Activated CD4-positive, alpha-beta T cell treated with anti-CD3 and anti-CD28 coated beads, Interleukin-2, amount 10 ng/mL, durations not matched to agents 7 days and 5 days (primary cell): ENCODE results near the gene ASPRV1. TPM values are rescaled to one million over a fixed set of nuclear protein-coding genes. Genes with fewer than 3 reads are reported as not detected.

ENCODE experiments used
- CTCF ChIA-PET: fragments of 350-600 bp; sonication (Branson Sonifier 250); formaldehyde crosslinking; loops from one replicate; lab custom pipeline; 2021; ENCODE audit warnings: antibody characterized with exemption; lab: Charles Lee
- POLR2A ChIA-PET: fragments of 350-600 bp; sonication (Branson Sonifier 250); formaldehyde crosslinking; loops from one replicate; lab custom pipeline; 2021; ENCODE audit warnings: antibody characterized with exemption; lab: Charles Lee
- DNase-seq: peaks from one replicate; pipeline ENCODE4 v3.0.0-alpha.2; 2020
- H3K27ac Mint-ChIP-seq: one replicate; pipeline ENCODE4 v1.8.0; 2021; ENCODE audit warnings: mild to moderate bottlenecking, moderate library complexity, mixed read lengths
- H3K27me3 Mint-ChIP-seq: one replicate; pipeline ENCODE4 v1.8.0; 2021; ENCODE audit warnings: mixed read lengths
- H3K36me3 Mint-ChIP-seq: one replicate; pipeline ENCODE4 v1.8.0; 2021; ENCODE audit warnings: low read depth, mixed read lengths
- H3K4me1 Mint-ChIP-seq: one replicate; pipeline ENCODE4 v1.8.0; 2021; ENCODE audit warnings: mixed read lengths
- H3K4me3 Mint-ChIP-seq: one replicate; pipeline ENCODE4 v1.8.0; 2021; ENCODE audit warnings: mild to moderate bottlenecking, moderate library complexity, mixed read lengths
- H3K9me3 Mint-ChIP-seq: one replicate; pipeline ENCODE4 v1.8.0; 2021; ENCODE audit warnings: mixed read lengths
- total RNA-seq, 2 experiments: library from RNA; stranded (reverse); gene quantifications; one replicate each; pipeline ENCODE4 v1.2.3, GENCODE V29; 2021

Gene ASPRV1
- total RNA-seq, 2 experiments from 2014 or later = 0.69 to 0.99 TPM

DNA sequence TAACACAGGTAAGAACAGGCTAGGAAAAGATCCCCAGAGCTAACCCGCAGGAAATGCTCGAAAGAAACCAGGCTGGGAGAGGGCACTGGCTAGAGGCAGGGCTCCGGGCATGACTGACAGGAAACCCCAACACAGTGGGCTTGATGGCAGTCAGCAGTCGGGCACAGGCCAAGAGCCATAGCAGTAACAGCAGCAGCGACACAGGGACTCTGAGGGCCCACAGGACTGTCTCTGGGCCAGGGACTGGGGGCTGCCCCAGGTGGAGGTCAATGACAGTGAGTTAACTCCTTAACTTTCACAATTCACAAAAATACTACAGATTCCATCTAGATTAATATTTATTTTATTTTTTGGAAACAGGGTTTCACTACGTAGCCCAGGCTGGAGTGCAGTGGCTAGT lies 37.3 kb upstream of the ASPRV1 start:
- peaks cover 1% of the 10 kb centered on the region for H3K36me3 Mint-ChIP-seq
- DNase-seq = no peak
- no peaks in the 10 kb centered on the region for H3K27me3 Mint-ChIP-seq
- ChIA-PET CTCF (interaction anchor here (0.6 kb wide), 1 partner anchor 11 kb away, joined by 3 read pairs; no protein-coding TSS in a partner anchor), POLR2A (no interaction called here)
- H3K9me3 Mint-ChIP-seq = no peaks in the 10 kb centered on the region
- H3K4me1 Mint-ChIP-seq = peaks cover 24% of the 10 kb centered on the region
- H3K4me3 Mint-ChIP-seq = no peak overlapping the region
- H3K27ac Mint-ChIP-seq = no peak overlapping the region

GRCh38 chr2:69997015-69997830 lies 35.8 kb upstream of the ASPRV1 start:
- H3K27ac Mint-ChIP-seq = no peak overlapping the region
- no peak for DNase-seq

DNA sequence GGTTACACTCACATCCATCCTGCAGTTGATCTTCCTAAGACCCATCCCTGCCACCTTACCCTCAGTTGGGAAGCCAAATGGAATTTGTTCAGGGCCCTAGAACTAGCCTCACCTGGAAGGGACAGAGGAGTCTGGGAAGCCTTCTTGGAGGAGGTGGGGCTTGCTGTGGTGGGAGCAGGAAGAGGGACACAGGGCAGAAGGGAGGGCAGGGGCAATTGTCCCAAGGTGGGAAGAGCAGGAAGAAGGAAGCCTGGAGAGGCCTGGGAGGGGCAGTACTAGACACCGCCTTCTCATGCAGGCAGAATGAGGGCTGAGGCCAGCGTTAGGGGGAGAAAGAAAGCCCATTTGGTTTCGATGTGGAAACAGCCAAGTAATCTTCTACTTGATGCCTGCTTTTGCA lies 34.1 kb upstream of the ASPRV1 start:
- ChIA-PET POLR2A (no interaction called here), CTCF (interaction anchor here (0.7 to 0.8 kb wide), 2 partner anchors 42 to 1157 kb away, joined by 4 read pairs; no protein-coding TSS in a partner anchor)
- DNase-seq = no peak
- H3K4me3 Mint-ChIP-seq = no peak overlapping the region
- H3K27ac Mint-ChIP-seq = no peak overlapping the region
- no peaks in the 10 kb centered on the region for H3K27me3 Mint-ChIP-seq
- H3K9me3 Mint-ChIP-seq = no peaks in the 10 kb centered on the region
- peaks cover 14% of the 10 kb centered on the region for H3K4me1 Mint-ChIP-seq
- H3K36me3 Mint-ChIP-seq = peaks cover 1% of the 10 kb centered on the region

More at GRCh38 chr2:69997015-69997830, 35.8 kb upstream of the ASPRV1 start:
- Mint-ChIP-seq H3K27me3 (no peaks in the 10 kb centered on the region), H3K4me1 (peaks cover 18% of the 10 kb centered on the region), H3K9me3 (no peaks in the 10 kb centered on the region), H3K36me3 (peaks cover 1% of the 10 kb centered on the region), H3K4me3 (no peak overlapping the region)
- CTCF ChIA-PET = interaction anchor here (1.1 kb wide), 1 partner anchor 10 kb away, joined by 4 read pairs; no protein-coding TSS in a partner anchor
- POLR2A ChIA-PET = no interaction called here

DNA sequence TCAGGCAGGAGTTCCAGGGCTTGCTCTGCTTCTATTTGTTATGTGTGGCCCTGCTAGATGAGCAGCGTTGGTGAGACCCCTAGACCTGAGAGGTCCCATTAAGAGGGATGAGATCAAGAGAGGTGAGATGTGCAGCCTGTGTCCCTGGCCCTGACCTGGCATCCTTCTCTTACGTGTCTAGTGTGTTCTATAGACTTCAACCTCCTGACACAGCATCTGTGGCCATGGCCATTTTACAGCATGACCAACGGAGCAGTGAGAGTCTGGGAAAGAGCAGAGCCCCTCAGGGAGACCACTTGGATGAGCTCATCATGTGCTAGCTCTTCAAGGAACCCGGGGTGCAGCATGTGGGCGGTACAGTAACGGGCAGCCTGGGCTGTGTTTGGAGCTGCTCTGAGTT lies 32.7 kb upstream of the ASPRV1 start:
- CTCF ChIA-PET = no interaction called here
- Mint-ChIP-seq H3K9me3 (no peaks in the 10 kb centered on the region), H3K36me3 (peaks cover 1% of the 10 kb centered on the region), H3K4me3 (no peak overlapping the region), H3K27me3 (no peaks in the 10 kb centered on the region), H3K4me1 (peaks cover 10% of the 10 kb centered on the region), H3K27ac (no peak overlapping the region)
- POLR2A ChIA-PET = no interaction called here
- no peak for DNase-seq

- H3K36me3 Mint-ChIP-seq = peaks cover 1% of the 10 kb centered on the region
These were observed 32.3 kb upstream of the ASPRV1 start for GRCh38 chr2:69993708-69994107.

DNA sequence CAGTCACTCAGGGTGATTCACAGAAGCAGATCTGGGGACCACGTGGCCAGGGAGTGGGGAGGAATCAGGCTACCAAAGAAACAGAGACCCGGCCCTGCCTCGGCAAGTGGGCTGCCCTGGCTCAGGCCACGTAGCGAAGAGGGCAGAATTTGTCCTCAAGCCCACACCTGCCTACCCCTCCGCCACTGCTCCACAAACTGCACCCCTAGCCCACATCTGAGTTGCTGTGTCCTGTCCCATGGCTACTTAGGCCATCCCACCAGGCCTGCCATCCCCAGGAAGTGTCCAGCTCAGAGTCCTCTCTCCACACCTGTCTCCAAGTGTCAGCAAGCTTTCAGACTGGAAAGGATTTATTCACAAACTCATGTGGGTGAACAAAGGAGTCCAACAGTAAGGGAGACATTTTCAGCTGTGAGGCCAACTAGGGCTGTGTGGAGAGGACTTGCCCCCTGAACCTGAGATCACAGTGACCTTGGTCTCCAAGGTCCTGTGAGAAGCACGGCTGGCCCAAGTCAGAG lies 31.7 kb upstream of the ASPRV1 start:
- H3K27me3 Mint-ChIP-seq = no peaks in the 10 kb centered on the region
- CTCF ChIA-PET = no interaction called here
- no peak overlapping the region for H3K4me3 Mint-ChIP-seq
- H3K9me3 Mint-ChIP-seq = no peaks in the 10 kb centered on the region
- H3K27ac Mint-ChIP-seq = no peak overlapping the region
- H3K4me1 Mint-ChIP-seq = peaks cover 11% of the 10 kb centered on the region
- POLR2A ChIA-PET = no interaction called here
- no peak for DNase-seq
- peaks cover 1% of the 10 kb centered on the region for H3K36me3 Mint-ChIP-seq

More at GRCh38 chr2:69993708-69994107, 32.3 kb upstream of the ASPRV1 start:
- H3K4me1 Mint-ChIP-seq = peaks cover 10% of the 10 kb centered on the region
- ChIA-PET POLR2A (no interaction called here), CTCF (no interaction called here)
- no peaks in the 10 kb centered on the region for H3K27me3 Mint-ChIP-seq
- DNase-seq = no peak
- H3K27ac Mint-ChIP-seq = no peak overlapping the region
- no peak overlapping the region for H3K4me3 Mint-ChIP-seq
- no peaks in the 10 kb centered on the region for H3K9me3 Mint-ChIP-seq

- Mint-ChIP-seq H3K36me3 (peaks cover 1% of the 10 kb centered on the region), H3K4me3 (no peak overlapping the region), H3K27me3 (no peaks in the 10 kb centered on the region), H3K27ac (no peak overlapping the region), H3K9me3 (no peaks in the 10 kb centered on the region), H3K4me1 (peaks cover 6% of the 10 kb centered on the region)
- POLR2A ChIA-PET = no interaction called here
- CTCF ChIA-PET = no interaction called here
- no peak for DNase-seq
These were observed 31.0 kb upstream of the ASPRV1 start for GRCh38 chr2:69992310-69993047.

DNA sequence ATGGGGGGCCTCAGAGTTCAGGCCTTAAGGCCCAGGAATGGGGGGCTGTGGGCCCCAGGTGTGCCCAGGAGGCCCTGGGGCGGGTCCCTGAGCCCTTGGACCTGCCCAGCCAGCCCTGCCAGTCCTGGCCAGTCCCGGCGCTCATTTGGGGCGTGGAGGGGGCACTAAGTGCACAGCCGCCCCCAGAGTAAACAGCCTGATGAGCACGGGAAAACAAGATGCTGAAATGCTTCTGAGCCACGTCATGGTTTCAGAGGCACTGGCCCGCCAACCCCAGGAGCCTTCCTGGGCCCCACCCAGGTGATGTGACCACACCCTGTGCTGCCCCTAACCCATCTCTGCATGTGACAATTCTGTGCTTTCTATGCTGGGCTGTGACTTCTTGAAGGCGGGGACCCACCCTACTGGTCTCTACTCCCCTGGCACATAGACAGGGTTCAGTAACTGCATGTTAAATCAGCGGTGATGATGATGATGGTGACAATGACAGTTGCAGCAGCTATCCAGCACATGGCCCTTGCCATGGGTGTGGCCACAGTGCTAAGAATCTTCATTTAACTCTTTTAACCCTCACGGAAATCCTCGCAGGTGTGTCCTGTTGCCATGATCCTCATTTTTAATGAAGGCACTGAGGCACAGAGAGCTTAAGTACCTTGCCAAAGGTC lies 28.1 kb upstream of the ASPRV1 start:
- POLR2A ChIA-PET = no interaction called here
- no peaks in the 10 kb centered on the region for H3K27me3 Mint-ChIP-seq
- H3K27ac Mint-ChIP-seq = no peak overlapping the region
- H3K36me3 Mint-ChIP-seq = peaks cover 1% of the 10 kb centered on the region
- H3K4me3 Mint-ChIP-seq = no peak overlapping the region
- H3K9me3 Mint-ChIP-seq = no peaks in the 10 kb centered on the region
- peaks cover 1% of the 10 kb centered on the region for H3K4me1 Mint-ChIP-seq
- DNase-seq = no peak
- CTCF ChIA-PET = no interaction called here

GRCh38 chr2:69989009-69989408 lies 27.6 kb upstream of the ASPRV1 start:
- no peaks in the 10 kb centered on the region for H3K36me3 Mint-ChIP-seq
- DNase-seq = no peak
- no peaks in the 10 kb centered on the region for H3K27me3 Mint-ChIP-seq
- ChIA-PET CTCF (no interaction called here), POLR2A (no interaction called here)
- H3K4me1 Mint-ChIP-seq = peaks cover 1% of the 10 kb centered on the region
- no peak overlapping the region for H3K4me3 Mint-ChIP-seq
- H3K9me3 Mint-ChIP-seq = no peaks in the 10 kb centered on the region
- H3K27ac Mint-ChIP-seq = peak overlapping the region; percentile 39

GRCh38 chr2:69988086-69988635 lies 26.7 kb upstream of the ASPRV1 start:
- POLR2A ChIA-PET = no interaction called here

DNA sequence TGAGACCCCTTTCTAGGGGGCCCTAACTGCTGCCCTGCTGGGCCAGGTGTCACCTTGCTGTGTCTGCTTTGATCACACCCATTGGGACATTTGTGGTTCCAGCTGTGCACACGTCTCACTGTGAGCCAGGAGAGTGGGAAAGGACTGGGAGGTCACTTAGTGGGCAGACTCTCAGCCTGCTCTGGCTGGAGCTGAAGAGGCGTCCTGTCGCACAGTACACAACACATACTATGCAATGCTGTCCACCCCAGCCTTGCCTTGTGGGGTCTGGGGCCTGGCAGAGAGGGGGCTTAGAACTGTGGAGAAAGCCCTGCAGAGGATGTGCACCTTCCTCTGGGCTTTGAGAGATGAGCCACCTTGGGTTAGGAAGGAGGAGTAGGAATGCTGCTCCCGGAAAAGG lies 25.3 kb upstream of the ASPRV1 start:
- no peaks in the 10 kb centered on the region for H3K27me3 Mint-ChIP-seq
- CTCF ChIA-PET = no interaction called here
- DNase-seq = no peak
- H3K9me3 Mint-ChIP-seq = no peaks in the 10 kb centered on the region
- H3K36me3 Mint-ChIP-seq = no peaks in the 10 kb centered on the region
- H3K4me1 Mint-ChIP-seq = peaks cover 1% of the 10 kb centered on the region
- H3K27ac Mint-ChIP-seq = no peak overlapping the region
- POLR2A ChIA-PET = no interaction called here
- no peak overlapping the region for H3K4me3 Mint-ChIP-seq

More at GRCh38 chr2:69988086-69988635, 26.7 kb upstream of the ASPRV1 start:
- peaks cover 1% of the 10 kb centered on the region for H3K4me1 Mint-ChIP-seq
- no peaks in the 10 kb centered on the region for H3K27me3 Mint-ChIP-seq
- H3K27ac Mint-ChIP-seq = no peak overlapping the region
- H3K4me3 Mint-ChIP-seq = no peak overlapping the region
- DNase-seq = no peak
- CTCF ChIA-PET = interaction anchor here (0.6 to 1.5 kb wide), 3 partner anchors 11 to 19 kb away, joined by 3 read pairs; no protein-coding TSS in a partner anchor
- H3K36me3 Mint-ChIP-seq = no peaks in the 10 kb centered on the region
- H3K9me3 Mint-ChIP-seq = no peaks in the 10 kb centered on the region

DNA sequence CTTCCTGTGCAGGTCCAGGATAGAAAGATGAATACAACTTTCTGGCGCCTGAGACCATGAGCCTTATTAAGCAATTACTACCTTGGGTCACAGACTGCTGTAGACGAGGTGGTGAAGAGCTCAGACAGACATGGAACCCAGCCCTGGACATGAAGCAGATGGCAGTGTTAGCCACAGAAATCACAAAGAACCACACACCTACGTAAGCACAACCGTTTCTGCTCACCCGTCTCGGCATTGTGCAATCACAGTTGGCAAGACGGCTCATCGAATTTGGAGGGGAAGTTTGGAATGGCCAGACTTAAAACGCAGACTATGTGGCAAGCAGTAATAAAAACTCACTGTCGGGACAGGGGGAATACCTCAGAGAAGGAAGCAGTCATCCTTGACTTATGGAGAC lies 24.3 kb upstream of the ASPRV1 start:
- POLR2A ChIA-PET = no interaction called here
- H3K27ac Mint-ChIP-seq = no peak overlapping the region
- no peaks in the 10 kb centered on the region for H3K27me3 Mint-ChIP-seq
- CTCF ChIA-PET = no interaction called here
- no peak for DNase-seq
- H3K4me3 Mint-ChIP-seq = no peak overlapping the region
- no peaks in the 10 kb centered on the region for H3K9me3 Mint-ChIP-seq
- peaks cover 1% of the 10 kb centered on the region for H3K4me1 Mint-ChIP-seq
- no peaks in the 10 kb centered on the region for H3K36me3 Mint-ChIP-seq
